Islet of Langerhans (tissue), 1 donor: ENCODE results near the gene PAM16.

Source experiments
- FAIRE-seq: peaks from one replicate; lab custom pipeline; 2011; peaks lifted over from hg19 to GRCh38; lab: Jason Lieb, UNC

The PAM16 gene

GRCh38 chr16:4319454-4320421 lies 31.4 kb downstream of the PAM16 start:
- no peak for FAIRE-seq

DNA sequence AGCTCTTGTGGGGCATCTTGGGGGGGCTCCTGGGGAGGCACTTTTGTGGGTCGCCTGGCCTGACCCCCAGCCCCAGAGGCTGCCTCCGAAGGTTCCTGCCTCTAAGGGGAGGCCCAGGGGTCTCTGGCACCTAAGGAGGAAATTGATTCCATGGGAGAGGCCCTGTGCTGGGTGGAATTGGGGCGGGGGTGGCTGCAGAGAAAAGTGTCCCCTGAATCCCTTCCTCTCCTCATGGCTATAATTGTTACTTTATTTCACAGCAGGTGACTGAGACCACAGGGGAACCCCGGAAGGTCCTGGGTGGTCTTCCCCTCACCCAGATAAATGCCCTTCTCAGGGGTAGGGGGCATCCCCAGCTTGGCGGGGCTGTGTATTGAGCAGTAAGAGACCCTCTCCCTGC lies 32.2 kb downstream of the PAM16 start:
- no peak for FAIRE-seq

- FAIRE-seq, result no peak
Measured at GRCh38 chr16:4318451-4318910, 32.6 kb downstream of the PAM16 start.

DNA sequence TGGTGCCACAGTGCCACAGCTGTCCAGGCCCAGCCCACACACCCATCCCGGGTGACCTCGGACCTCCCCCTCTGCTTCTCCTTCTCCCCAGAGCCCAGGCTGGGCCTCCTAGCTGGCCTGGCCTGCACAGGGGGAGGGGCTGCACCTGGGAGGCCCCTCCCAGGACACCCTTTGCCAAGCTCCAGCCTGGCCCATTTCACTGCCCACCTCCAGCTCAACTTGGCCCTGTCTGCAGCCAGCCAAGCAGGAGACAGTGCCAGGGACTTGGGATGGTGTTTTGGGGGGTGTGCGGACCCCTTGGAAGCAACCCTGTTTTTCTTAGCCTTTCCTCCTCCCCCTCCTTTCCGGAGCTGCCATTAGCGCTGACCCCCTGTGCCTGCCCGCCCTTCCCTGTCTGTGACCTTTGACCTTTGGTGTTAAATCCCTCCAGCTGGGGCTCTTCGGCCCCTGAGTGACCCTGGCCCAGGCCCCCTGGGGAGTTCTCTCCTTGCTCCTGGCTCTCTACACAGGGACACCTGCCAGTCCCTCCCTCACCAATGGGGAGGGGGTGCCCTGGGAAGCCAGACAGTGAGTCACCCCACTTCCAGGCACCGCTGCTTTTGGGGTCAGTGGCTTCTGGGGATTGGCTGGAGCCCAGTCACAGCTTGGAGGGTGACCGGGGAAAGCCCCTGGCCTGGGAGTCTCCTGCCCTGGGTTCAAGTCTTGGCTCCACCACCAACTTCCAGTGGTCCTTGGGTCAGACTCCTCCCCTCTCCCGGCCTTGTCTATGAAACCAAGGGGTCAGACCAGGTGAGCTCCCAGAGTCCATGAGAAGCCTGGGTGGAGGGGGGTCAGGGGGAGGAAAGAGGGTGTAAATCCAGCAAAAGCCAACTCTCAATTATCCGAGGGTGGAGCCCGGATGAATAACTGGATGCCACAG lies 33.3 kb downstream of the PAM16 start:
- no peak for FAIRE-seq

DNA sequence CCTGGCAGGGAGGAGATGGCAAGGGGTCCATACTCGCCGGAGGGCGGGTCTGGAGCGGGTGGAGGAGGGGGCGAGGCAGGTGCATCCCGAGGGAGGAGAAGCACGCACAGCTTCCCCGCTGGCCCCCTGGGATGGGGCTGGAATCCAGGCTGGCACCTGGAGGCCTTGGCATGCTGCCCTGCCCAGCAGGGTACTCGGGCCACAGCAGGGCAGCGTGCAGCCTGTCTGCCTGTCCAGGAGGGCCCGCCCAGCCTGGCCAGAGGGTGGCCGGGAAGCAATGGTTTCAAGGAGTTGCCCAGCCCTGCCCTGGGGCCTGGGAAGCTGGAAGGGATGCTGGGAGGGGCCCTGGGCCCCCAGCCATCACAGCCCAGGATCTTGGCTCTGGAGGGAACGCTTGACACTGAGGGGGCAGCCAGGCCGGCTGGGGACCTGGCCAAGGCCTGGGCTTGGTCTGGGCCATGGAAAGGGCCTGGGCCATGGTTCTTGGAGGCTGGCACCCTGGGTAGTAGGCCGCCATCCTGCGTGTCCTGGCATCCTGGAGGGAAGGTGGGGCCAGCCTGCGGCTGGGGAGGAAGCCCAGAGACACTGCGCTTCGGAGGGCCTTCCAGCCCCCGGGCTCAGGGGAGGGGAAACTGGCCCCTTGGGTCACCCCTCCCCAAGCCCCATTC lies 34.1 kb downstream of the PAM16 start:
- no peak for FAIRE-seq

DNA sequence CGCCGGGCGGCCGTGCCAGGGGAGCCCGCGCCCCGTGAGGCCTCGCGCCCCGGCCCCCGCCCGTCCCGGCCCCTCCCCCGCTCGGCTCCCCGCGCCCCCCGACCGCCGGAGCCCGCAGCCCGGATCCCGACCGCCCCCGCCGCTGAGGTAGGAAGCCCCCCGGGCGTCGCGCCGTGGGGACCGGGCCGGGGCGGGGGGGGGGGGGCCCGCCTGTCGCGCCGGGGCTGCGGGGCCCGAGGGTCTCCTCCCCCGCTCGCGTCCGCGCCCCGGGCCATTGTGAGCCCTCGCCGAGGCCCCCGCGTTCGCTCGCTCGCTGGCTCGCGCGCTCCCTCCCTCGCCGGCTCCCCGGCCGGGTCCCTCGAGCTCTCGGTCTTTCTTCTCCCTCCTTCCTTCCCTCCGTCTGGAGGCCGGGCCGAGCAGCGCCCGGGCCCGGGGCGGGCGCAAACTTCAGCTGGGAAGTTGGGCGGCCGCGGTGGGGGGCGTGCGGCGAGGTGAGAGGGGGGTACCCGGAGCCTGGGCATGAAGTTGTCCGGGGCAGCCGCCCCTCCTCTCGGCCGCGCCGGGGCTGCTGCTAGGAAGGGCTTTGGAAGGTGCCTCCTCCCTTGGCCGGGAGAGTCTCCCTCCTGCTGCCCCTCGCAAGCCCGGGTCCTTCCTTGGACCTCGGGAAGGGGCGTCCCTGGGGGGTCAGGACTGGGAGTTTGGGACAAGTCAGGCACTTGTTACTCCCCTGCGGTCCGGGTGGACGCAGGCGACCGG lies 34.8 kb downstream of the PAM16 start:
- no peak for FAIRE-seq

DNA sequence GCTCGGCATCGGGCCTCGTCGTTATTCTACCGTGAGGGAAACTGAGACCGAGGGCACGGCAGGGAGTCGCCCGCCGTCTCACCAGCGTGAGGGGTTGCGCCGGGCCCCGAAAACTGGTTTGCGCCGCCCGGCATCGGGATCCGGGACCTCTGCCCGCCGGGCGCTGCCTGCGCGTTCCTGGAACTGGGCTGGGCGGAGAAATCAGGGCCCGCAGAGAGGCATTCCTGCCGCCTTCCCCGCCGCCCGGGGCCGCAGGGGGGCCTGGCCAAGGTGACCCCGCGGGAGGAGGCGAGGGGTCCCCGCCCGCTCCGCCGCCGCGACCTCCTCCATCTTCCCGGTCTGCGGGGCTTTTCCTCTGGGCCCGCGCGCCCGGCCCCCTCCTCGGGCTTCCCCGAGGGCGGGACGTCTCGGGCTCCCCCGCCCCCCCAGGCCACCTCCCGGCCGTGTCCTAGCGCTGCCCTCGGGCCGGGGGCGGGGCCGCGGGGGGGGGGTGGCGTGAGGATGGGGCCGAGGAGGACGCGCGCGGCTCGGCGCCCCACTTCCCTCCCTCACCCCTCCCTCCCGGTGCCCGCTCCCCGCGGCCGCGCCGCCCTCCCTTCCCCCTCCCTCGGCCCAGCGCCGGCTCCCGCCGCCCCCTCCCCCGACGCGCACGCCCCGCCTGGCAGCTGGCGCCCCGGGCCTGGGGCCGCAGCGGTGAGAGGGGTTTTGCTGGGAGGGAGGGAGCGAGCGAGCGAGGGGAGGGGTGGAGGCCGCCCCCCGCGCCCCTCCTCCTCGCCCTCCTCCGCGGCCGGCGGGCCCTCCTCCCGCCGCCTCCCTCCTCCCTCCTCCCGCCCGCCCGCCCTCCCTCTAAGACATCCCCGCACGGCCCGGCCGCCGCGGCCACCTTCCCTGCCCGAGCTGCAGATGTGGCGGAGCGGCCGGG lies 35.7 kb downstream of the PAM16 start, which contains the start of gene GLIS2:
GLIS2 (plus strand) TSS at position 882 of the 922 bp plus-strand sequence. CDS start 16,214 bp downstream, outside the sequence.
- FAIRE-seq, result no peak

DNA sequence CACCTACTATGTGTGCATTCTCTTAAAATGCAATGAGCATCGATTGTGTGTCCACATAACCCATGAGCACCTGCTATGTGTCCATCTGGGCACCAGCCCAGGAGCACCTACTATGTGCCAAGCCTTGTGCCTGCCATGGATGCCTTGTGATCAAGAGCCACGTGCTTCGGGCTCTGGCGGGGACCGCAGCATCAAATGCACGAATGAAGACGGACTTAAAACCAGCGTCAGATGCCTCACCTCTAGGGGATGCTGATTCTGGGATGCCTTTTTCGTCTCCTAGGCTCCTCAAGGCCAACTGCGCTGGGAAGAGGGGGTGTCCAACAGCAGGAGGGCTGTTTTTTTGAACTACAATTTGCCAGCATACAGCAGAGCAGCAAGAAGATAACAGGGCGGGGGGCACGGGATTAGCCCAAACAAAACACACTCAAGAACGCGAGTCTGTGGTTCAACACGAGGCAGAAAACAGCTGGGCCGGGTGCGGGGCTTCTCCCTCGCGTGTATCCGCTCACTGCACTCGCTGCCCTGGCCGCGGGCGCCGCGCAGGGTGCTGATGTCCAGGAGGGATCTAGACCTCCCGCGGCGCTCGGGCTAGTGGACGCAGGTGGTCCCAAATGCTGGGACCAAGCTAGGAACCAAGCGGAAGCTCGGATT lies 36.5 kb downstream of the PAM16 start:
- no peak for FAIRE-seq

GRCh38 chr16:4313563-4314531 lies 37.3 kb downstream of the PAM16 start:
- no peak for FAIRE-seq

DNA sequence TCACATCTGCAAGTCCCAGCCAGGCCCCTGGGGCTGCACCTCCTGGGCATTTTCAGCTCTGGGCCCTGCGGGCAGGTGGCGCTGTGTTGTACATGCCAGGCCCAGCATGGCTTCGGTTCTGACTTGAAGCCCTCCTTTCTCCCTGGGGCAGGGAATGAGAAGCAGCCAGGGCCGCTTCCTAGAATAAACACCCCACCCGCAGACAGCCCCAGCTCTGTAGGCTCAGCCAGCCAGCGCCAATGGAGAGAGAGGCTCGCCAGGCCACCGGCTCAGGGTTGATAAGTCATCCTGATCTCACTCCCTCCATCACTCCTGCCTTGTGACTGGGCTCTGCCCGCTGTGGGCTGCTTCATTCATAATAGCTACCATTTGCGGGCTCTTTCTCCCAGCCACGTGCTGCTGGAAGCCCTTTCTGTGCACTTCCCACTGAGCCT lies 41.3 kb downstream of the PAM16 start:
- no peak for FAIRE-seq

DNA sequence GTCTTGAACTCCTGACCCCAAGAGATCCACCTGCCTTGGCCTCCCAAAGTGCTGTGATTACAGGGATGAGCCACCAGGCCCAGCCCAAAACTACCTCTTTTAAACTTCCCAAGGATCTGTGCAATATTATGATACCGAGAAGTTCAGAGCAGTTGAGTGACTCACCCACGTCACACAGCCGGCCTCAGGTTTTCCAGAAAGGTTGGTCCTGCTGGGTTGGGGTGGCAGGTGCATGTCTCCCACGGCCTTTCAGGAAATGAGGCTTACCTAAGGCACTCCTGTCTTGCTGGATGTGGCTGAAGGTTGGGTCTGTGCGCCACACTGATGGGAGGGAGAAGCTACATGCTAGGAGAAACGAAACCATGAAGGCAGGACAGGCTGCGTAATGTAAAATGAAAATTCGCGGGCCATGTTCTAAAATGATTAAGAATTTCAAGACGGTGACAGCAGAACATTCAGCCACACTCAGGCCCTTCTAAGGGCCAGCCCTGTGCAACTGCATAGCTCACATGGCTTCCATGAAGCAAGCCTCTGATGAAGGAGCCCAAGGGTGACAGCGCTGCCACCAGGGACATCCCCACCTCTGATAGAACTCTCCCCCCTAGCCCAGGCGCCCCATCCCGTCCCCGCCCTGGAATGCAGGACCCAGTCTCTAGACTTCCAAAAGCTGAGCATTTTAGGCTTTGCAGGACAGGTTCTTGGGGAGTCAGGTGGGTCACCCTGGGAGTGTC lies 41.9 kb downstream of the PAM16 start:
- no peak for FAIRE-seq

DNA sequence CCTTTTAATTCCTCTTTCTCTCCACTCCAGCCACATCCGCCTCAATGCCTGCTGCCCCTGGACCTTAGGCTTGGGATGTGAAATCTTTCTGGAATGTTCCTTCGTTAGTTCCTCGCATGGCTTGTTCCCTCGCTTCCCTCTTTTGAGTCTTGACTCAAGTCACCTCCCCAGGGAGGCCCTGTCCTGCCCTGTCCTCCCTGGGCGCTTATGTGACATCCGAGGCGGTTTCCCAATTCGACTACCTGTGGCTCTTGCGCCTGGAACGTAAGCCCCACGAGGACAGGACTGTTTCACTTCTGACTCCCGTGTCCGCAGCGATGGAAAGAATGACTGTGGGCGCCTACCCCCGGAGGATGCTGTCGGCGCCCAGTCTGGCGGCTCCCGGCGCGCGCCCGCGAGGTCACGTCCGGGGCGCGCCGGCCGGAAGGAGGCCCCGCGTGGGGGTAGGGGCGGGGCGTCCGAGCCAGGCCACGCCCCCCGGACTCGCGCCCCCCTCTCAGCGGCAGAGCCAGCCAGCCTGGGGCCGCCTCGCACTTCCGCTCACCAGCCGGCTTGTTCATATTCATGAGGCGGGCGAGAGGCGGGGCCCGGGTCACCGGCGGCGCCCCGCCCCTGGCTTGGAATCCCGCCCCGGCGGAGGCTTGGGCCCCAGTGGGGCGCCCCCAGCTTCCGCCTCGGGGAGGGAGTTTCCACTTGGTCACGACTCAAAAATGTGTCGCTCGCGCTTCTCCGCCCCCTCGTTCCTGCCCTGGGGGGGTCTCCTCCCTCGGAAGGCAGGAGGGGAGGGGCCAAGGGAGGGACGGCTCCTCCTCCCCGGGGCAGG lies 43.7 kb downstream of the PAM16 start:
- no peak for FAIRE-seq

DNA sequence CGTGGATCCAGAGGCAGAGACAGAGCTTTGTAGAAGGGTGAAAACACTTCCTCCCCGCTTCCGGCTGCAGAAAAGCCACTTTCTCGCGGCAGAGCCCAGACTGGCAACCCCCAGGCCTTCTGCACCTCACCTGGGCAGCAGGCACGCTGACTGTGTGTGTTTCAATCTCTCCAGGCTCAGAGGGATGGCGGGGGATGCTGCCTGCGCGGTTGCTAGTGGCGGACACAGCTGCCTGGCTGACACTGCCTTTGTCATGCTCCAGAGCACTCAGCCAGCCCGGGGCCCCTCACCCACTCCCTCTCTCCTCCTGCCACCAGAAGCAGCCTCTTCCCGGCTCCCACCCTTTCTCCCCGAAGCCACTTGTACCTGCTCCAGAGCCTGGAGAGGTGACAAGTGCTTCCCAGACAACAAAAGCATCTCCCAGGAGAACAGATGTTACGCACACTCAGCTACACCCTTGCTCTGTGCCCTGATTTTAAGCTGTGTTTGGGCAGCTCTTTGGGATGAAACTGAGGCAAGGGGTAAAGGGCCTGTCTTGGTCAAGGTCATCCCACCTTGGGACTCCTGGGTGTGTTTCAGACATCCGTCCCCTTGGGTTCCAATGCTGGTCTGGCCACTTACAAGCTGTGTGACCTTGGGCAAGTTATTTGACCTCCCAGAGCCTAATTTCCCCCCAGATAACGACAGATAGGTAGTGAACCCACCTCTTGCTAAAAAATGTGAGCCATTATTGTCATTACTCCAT lies 44.5 kb downstream of the PAM16 start:
- no peak for FAIRE-seq

DNA sequence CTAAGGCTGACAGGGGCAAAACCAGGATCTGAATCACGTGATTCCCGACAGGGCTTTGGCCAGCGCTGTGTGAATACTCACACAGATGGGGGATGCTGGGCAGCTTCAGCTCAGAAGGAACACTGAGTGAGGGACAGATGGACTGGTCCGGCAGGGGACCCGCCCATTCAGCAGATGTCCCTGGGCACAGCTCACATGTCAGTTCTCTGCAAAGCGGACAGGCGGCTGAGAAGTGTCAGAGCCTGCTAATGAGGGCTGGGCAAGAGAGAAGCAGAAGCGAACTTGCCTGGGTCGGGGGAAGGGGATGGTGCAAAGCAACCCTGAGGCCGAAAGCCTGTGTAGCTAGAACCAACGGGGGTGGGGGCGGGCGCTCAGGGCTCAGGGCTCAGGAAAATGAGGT lies 47.1 kb downstream of the PAM16 start:
- FAIRE-seq, result no peak

DNA sequence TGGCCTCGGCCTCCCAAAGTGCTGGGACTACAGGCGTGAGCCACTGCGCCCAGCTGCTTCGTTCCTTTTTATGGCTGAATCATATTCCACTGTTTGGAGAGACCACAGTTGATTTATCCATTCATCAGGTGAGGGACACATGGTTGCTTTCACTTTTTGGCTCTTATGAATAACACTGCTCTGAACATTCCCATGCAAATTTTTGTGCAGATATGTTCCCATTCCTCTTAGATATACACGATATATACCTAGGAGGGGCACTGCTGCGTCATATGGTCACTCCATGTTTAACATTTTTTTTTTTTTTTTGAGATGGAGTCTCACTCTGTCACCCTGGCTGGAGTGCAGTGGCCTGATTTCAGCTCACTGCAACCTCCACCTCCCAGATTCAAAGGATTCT lies 49.2 kb downstream of the PAM16 start:
- FAIRE-seq, result no peak

DNA sequence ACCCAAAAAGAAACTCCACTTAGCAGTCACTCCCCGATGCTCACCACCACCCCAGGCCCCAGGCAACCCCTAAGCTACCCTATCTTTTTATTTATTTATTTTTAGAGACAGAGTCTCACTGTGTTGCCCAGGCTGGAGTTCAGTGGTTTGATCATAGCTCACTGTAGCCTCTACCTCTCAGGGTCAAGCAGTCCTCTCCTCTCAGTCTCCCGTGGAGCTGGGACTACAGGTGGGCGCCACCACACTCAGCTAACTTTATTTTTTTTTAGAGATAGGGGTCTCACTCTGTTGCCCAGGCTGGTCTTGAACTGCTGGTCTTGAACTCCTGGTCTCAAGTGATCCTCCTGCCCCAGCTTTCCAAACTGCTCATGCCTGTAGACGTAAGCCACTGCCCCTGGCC lies 49.9 kb downstream of the PAM16 start:
- FAIRE-seq, result no peak
